ENCODE measurements around the gene PHLDB1.

PHLDB1 gene

DNA sequence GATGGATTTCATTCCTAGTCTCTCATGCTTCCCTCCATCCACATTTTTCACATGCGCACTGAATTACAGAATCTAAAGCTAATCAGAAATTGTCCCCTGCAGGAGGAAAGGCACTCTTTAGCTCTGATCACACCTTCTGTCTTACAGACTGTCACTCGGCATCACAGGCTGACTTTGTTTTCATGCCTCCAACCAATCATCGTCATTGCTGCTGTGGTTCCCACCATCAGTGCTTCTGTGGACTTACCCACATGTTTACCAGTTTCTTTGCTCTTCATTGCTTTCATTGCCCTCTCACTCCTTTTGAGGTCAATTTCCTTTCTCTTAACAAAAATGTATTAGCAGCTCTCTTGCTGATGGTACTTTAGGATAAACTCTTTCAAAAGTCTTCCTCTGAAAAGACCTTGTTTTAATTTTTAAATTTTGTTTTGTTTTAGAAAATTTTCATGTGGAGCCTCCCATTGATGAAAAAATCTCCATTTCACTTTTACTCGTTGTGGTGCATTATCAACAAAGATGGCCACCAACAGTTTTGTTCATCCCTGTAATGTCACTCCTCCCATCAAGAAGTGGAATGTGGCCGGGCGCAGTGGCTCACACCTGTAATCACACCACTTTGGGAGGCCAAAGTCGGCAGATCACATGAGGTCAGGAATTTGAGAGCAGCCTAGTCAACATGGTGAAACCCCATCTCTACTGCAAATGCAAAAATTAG, 92.2 kb downstream of the PHLDB1 start:
- in situ Hi-C loops (cut with MboI; ENCODE audit: low sequenced_read_pairs, unreplicated experiment) = loop anchor here (10.0 kb wide), 1 partner anchor 255 kb away; the partner anchor contains the start of gene UPK2

DNA sequence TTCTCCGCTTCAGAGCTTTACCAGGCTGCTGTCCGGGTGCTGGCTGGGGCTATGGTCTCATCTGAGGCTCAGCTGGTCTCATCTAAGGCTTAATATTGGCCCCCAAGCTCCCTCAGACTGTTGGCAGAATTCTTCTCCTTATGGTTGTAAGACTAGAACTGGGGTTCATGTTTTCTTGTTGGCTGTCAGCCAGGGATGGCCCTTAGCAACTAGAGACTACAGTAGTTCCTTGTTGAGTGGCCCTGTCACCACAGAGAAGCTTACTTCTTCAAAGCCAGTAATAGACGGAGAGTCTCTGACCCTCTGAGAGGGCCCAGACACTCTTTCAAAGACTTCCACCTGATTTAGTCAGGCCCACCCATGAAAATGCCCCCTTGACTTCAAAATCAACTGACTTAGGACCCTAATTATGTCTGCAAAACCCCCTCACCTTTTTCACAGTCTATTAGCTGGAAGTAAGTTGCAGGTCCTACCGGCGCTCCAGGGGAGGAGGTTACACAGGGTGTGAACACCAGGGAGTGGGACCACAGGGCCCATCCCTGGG, 96.2 kb downstream of the PHLDB1 start:
- TF ChIP-seq, protein P1, sequence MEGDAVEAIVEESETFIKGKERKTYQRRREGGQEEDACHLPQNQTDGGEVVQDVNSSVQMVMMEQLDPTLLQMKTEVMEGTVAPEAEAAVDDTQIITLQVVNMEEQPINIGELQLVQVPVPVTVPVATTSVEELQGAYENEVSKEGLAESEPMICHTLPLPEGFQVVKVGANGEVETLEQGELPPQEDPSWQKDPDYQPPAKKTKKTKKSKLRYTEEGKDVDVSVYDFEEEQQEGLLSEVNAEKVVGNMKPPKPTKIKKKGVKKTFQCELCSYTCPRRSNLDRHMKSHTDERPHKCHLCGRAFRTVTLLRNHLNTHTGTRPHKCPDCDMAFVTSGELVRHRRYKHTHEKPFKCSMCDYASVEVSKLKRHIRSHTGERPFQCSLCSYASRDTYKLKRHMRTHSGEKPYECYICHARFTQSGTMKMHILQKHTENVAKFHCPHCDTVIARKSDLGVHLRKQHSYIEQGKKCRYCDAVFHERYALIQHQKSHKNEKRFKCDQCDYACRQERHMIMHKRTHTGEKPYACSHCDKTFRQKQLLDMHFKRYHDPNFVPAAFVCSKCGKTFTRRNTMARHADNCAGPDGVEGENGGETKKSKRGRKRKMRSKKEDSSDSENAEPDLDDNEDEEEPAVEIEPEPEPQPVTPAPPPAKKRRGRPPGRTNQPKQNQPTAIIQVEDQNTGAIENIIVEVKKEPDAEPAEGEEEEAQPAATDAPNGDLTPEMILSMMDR (IDR thresholded peaks at IDR 0.05; ENCODE audit: borderline replicate concordance, control extremely low read depth, extremely low read depth, insufficient read depth, missing control alignments) = no peak
- no peak for DNase-seq (ENCODE audit: low spot score)
- in situ Hi-C loops (cut with MboI; ENCODE audit: low sequenced_read_pairs, unreplicated experiment) = no loop called here

More for the DNA sequence above, 92.2 kb downstream of the PHLDB1 start:
- no peak for DNase-seq (ENCODE audit: low spot score)
- TF ChIP-seq, protein P1 (IDR thresholded peaks at IDR 0.05; ENCODE audit: borderline replicate concordance, control extremely low read depth, extremely low read depth, insufficient read depth, missing control alignments) = no peak

DNA sequence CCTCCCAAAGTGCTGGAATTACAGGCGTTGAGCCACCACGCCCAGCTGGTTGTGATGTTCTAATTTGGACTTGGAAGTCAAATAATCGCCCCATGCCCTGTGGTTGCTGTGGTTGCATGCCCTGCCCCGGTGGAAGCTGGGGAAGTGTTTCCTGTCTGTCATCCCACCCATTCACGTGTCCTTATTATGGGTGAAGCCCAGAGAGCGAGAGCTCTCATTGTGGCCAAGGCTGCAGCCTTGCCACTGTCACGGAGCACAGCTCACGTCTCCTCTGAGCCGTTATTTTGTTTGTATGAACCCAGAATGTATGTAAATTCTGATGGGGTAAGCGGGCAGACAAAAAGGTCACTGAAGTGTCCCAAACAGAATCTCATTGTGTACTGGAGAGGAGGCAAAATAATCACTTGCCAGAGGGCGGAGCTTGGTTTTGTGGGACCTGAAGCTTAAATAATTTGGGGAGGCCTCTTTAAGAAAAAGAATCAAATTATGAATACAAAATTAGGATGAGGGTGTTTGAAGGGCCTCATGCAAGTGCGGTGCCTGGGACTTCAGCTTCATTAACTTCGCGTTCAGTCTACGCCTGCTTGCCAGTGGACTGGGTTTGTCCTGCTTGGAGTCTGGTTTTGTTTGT, 97.8 kb downstream of the PHLDB1 start:
- no peak for DNase-seq (ENCODE audit: low spot score)
- TF ChIP-seq, protein P1 (IDR thresholded peaks at IDR 0.05; ENCODE audit: borderline replicate concordance, control extremely low read depth, extremely low read depth, insufficient read depth, missing control alignments) = no peak
- in situ Hi-C loops (cut with MboI; ENCODE audit: low sequenced_read_pairs, unreplicated experiment) = no loop called here

DNA sequence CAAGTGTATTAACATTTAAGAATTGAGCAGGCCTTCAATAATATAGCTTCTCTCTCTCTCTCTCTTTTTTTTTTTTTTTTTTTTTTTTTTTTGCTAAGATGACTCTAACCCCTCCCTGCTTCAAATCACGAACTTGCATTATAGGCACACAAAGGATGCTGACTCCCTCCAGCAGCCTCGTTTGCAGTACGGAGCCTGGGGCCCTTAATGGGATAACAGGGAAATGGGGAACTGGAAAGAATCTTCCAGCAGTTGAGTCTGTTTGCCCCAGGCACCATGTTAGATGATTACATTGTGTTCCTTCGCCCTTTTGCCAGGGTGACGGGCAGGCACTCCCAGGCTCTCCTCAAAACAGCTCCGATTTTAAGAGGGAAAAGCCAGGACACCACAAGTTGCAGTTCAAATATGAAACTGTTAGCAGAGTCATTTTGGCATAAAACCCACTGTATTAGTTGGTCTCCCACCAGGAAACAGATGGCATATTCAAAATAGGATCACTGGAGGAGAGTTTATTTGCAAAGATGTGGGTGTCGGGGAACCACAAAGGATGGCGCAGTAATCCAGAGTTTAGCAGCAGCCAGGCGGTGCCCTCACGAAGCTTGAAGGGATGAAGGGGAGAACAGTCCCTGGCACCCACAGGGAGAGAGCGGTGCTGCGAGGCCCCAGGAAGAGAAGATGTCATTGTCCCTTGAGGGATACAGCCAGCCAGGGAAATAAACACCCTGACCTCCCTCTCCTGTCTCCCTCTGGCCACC, 98.6 kb downstream of the PHLDB1 start:
- in situ Hi-C loops (cut with MboI; ENCODE audit: low sequenced_read_pairs, unreplicated experiment) = no loop called here
- TF ChIP-seq, protein P1 (IDR thresholded peaks at IDR 0.05; ENCODE audit: borderline replicate concordance, control extremely low read depth, extremely low read depth, insufficient read depth, missing control alignments) = no peak
- DNase-seq (ENCODE audit: low spot score) = no peak

DNA sequence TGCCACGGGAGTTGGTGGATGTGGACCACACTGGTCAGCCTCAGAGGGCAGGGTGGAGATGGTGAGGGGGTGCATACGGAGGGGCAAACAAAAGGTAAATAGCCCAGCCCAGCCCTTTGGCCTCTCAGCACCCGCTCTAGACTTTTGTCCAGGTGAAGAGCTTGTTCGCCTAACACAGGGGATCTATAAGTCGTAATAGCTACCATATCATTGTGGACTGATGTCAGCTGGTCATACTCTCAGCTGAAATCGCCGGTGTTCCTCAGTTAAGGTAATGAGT, 99.1 kb downstream of the PHLDB1 start:
- in situ Hi-C loops (cut with MboI; ENCODE audit: low sequenced_read_pairs, unreplicated experiment) = no loop called here
- DNase-seq (ENCODE audit: low spot score) = no peak
- TF ChIP-seq, protein P1 (IDR thresholded peaks at IDR 0.05; ENCODE audit: borderline replicate concordance, control extremely low read depth, extremely low read depth, insufficient read depth, missing control alignments) = no peak
